Activated CD8-positive, alpha-beta T cell treated with anti-CD3 and anti-CD28 coated beads for 36 hours (primary cell): Measurements from ENCODE around the gene CCDC90B. TPM values are rescaled to one million over a fixed set of nuclear protein-coding genes. Genes with fewer than 3 reads are reported as not detected.

ENCODE experiments used
- ATAC-seq: fragments of 200-7000 bp; cut with Tn5 transposase; one replicate; pipeline ENCODE4 v1.10.0; 2021; ENCODE audit warnings: mild to moderate bottlenecking, moderate library complexity
- CTCF ChIA-PET: fragments of 350-600 bp; sonication (Branson Sonifier 250); formaldehyde crosslinking; loops from one replicate; lab custom pipeline; 2021; ENCODE audit warnings: antibody characterized with exemption; lab: Charles Lee
- POLR2A ChIA-PET: fragments of 350-600 bp; sonication (Branson Sonifier 250); formaldehyde crosslinking; loops from one replicate; lab custom pipeline; 2021; ENCODE audit warnings: antibody characterized with exemption; lab: Charles Lee
- DNase-seq: peaks from one replicate; pipeline ENCODE4 v3.0.0-alpha.2; 2020
- H3K27ac Mint-ChIP-seq: one replicate; pipeline ENCODE4 v1.8.0; 2021; ENCODE audit warnings: mild to moderate bottlenecking, mixed read lengths
- H3K27me3 Mint-ChIP-seq: one replicate; pipeline ENCODE4 v1.8.0; 2021; ENCODE audit warnings: mixed read lengths
- H3K36me3 Mint-ChIP-seq: one replicate; pipeline ENCODE4 v1.8.0; 2021; ENCODE audit warnings: low read depth, mixed read lengths
- H3K4me1 Mint-ChIP-seq: one replicate; pipeline ENCODE4 v1.8.0; 2021; ENCODE audit warnings: low read depth, mixed read lengths
- H3K4me3 Mint-ChIP-seq: one replicate; pipeline ENCODE4 v1.8.0; 2021; ENCODE audit warnings: mild to moderate bottlenecking, moderate library complexity, mixed read lengths
- H3K9me3 Mint-ChIP-seq: one replicate; pipeline ENCODE4 v1.8.0; 2021; ENCODE audit warnings: mixed read lengths
- CTCF ChIP-seq: fragments of 200-600 bp; IDR thresholded peaks from one replicate; pipeline ENCODE4 v1.8.0; 2022; ENCODE audit warnings: antibody characterized with exemption, mild to moderate bottlenecking
- intact Hi-C: fragments of 100-400 bp; cut with micrococcal nuclease; formaldehyde crosslinking; loops from one replicate; pipeline ENCODE4 v1.10.0; 2022
- total RNA-seq, 2 experiments: library from RNA; stranded (reverse); gene quantifications; one replicate each; pipeline ENCODE4 v1.2.3, GENCODE V29; 2021

Gene CCDC90B
- total RNA-seq, 2 experiments from 2014 or later, result 23.2 to 25.1 TPM

GRCh38 chr11:83292709-83293456 lies 6.7 kb upstream of the CCDC90B start:
- ChIA-PET CTCF (interaction anchor here (0.7 to 2.7 kb wide), 28 partner anchors 9 to 531 kb away, joined by 3 to 20 read pairs (median 4); partner anchors contain the start of gene PCF11), POLR2A (no interaction called here)
- peak; percentile 48 for DNase-seq
- no peaks in the 10 kb centered on the region for H3K9me3 Mint-ChIP-seq
- no peaks in the 10 kb centered on the region for H3K36me3 Mint-ChIP-seq
- H3K4me3 Mint-ChIP-seq, result peak overlapping the region; percentile 58
- peaks cover 5% of the 10 kb centered on the region for H3K27me3 Mint-ChIP-seq
- peaks cover 6% of the 10 kb centered on the region for H3K4me1 Mint-ChIP-seq
- peak; percentile 87 for ATAC-seq
- peak; percentile 77 for TF ChIP-seq CTCF
- intact Hi-C loops, result loop anchor here (10.0 kb wide), 2 partner anchors 432 to 522 kb away; no protein-coding TSS in a partner anchor
- H3K27ac Mint-ChIP-seq, result no peak overlapping the region

GRCh38 chr11:83287631-83288030 lies 1.5 kb upstream of the CCDC90B start:
- no peak for TF ChIP-seq CTCF
- H3K4me1 Mint-ChIP-seq, result peaks cover 22% of the 10 kb centered on the region
- DNase-seq, result no peak
- peaks cover 2% of the 10 kb centered on the region for H3K9me3 Mint-ChIP-seq
- H3K27me3 Mint-ChIP-seq, result no peaks in the 10 kb centered on the region
- POLR2A ChIA-PET, result no interaction called here
- peaks cover 10% of the 10 kb centered on the region for H3K36me3 Mint-ChIP-seq
- H3K4me3 Mint-ChIP-seq, result no peak overlapping the region
- CTCF ChIA-PET, result no interaction called here
- intact Hi-C loops, result no loop called here
- peak overlapping the region; percentile 60 for H3K27ac Mint-ChIP-seq
- no peak for ATAC-seq

- peak; percentile 44 for ATAC-seq
- H3K9me3 Mint-ChIP-seq, result peaks cover 2% of the 10 kb centered on the region
Observed at GRCh38 chr11:83285151-83285770, 906 bp downstream of the CCDC90B start.

GRCh38 chr11:83284501-83285150 lies 1.5 kb downstream of the CCDC90B start:
- H3K4me1 Mint-ChIP-seq, result peaks cover 30% of the 10 kb centered on the region
- CTCF ChIA-PET, result interaction anchor here (1.1 to 3.5 kb wide), 4 partner anchors 9 to 417 kb away, joined by 3 to 14 read pairs (median 7); no protein-coding TSS in a partner anchor
- peaks cover 12% of the 10 kb centered on the region for H3K36me3 Mint-ChIP-seq
- TF ChIP-seq CTCF, result no peak
- POLR2A ChIA-PET, result no interaction called here
- H3K9me3 Mint-ChIP-seq, result peaks cover 2% of the 10 kb centered on the region
- intact Hi-C loops, result no loop called here
- no peak for ATAC-seq
- H3K27ac Mint-ChIP-seq, result peak overlapping the region; percentile 99
- H3K4me3 Mint-ChIP-seq, result peak overlapping the region; percentile 91
- H3K27me3 Mint-ChIP-seq, result no peaks in the 10 kb centered on the region
- no peak for DNase-seq

More at GRCh38 chr11:83285151-83285770, 906 bp downstream of the CCDC90B start:
- H3K36me3 Mint-ChIP-seq, result peaks cover 10% of the 10 kb centered on the region
- ChIA-PET POLR2A (interaction anchor here (1.0 to 1.5 kb wide), 3 partner anchors 90 to 390 kb away, joined by 3 to 5 read pairs (median 4); partner anchors contain the start of gene ANKRD42), CTCF (interaction anchor here (0.8 to 3.5 kb wide), 4 partner anchors 8 to 418 kb away, joined by 3 to 14 read pairs (median 7); no protein-coding TSS in a partner anchor)
- H3K27ac Mint-ChIP-seq, result peak overlapping the region; percentile 99
- peaks cover 30% of the 10 kb centered on the region for H3K4me1 Mint-ChIP-seq
- intact Hi-C loops, result no loop called here
- no peak for DNase-seq
- no peaks in the 10 kb centered on the region for H3K27me3 Mint-ChIP-seq
- H3K4me3 Mint-ChIP-seq, result peak overlapping the region; percentile 91
- no peak for TF ChIP-seq CTCF
